Parathyroid adenoma (tissue), 2 donors: ENCODE results near the gene PACRGL.
A peak's percentile ranks its signal among the peaks of the same experiment; 100 is the strongest.

Experiments used
- H2AFZ ChIP-seq: fragments of 300-600 bp; sonication (generic); one replicate; pipeline ENCODE4 v1.7.0; 2017; ENCODE audit warnings: antibody characterized with exemption, mild to moderate bottlenecking
- H3K27ac ChIP-seq: fragments of 300-600 bp; sonication (generic); one replicate; pipeline ENCODE4 v1.7.0; 2017
- H3K27me3 ChIP-seq: fragments of 300-600 bp; sonication (generic); one replicate; pipeline ENCODE4 v1.7.0; 2017; ENCODE audit warnings: low read length; ENCODE audit not compliant: control insufficient read depth, insufficient read depth
- H3K36me3 ChIP-seq: fragments of 300-600 bp; sonication (generic); one replicate; pipeline ENCODE4 v1.7.0; 2017; ENCODE audit warnings: low read length; ENCODE audit not compliant: control insufficient read depth, insufficient read depth
- H3K4me1 ChIP-seq: fragments of 300-600 bp; sonication (generic); one replicate; pipeline ENCODE4 v1.7.0; 2017; ENCODE audit warnings: control low read depth
- H3K4me2 ChIP-seq: fragments of 300-600 bp; sonication (generic); one replicate; pipeline ENCODE4 v1.7.0; 2017; ENCODE audit warnings: low read length
- H3K4me3 ChIP-seq: fragments of 300-600 bp; sonication (generic); one replicate; pipeline ENCODE4 v1.7.0; 2017; ENCODE audit warnings: low read depth, low read length
- H3K79me2 ChIP-seq: fragments of 300-600 bp; sonication (generic); one replicate; pipeline ENCODE4 v1.7.0; 2017; ENCODE audit warnings: control low read depth
- H3K9ac ChIP-seq: fragments of 300-600 bp; sonication (generic); one replicate; pipeline ENCODE4 v1.7.0; 2017; ENCODE audit warnings: mild to moderate bottlenecking
- H3K9me3 ChIP-seq: fragments of 300-600 bp; sonication (generic); one replicate; pipeline ENCODE4 v1.7.0; 2017; ENCODE audit warnings: low read length; ENCODE audit not compliant: control insufficient read depth
- TF ChIP-seq, protein P1 (sequence below): fragments of 300-600 bp; sonication (generic); IDR thresholded peaks from one replicate; pipeline ENCODE4 v1.7.0; 2017; ENCODE audit warnings: antibody characterized with exemption, mild to moderate bottlenecking
- donor health status: primary hyperparathyroidism.

Gene PACRGL

DNA sequence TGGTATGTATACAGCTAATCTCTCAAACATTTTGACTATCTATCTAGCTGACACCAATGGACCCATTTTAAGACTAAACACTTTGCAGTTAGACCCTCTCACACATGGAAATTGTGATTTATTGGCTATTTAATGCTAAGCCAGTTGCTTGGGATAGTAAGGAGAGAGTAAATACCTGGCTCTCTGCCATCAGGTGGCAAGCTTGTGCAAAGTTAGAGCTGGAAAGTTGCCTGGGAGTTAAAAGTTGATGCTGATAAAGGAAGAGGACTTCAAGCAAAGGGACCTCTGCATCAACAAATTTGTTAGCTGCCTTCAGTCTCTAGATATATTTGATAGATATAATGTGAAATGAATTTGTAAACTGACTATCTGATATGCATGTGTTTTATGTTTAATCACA lies 61.1 kb downstream of the PACRGL start:
- TF ChIP-seq, protein P1, sequence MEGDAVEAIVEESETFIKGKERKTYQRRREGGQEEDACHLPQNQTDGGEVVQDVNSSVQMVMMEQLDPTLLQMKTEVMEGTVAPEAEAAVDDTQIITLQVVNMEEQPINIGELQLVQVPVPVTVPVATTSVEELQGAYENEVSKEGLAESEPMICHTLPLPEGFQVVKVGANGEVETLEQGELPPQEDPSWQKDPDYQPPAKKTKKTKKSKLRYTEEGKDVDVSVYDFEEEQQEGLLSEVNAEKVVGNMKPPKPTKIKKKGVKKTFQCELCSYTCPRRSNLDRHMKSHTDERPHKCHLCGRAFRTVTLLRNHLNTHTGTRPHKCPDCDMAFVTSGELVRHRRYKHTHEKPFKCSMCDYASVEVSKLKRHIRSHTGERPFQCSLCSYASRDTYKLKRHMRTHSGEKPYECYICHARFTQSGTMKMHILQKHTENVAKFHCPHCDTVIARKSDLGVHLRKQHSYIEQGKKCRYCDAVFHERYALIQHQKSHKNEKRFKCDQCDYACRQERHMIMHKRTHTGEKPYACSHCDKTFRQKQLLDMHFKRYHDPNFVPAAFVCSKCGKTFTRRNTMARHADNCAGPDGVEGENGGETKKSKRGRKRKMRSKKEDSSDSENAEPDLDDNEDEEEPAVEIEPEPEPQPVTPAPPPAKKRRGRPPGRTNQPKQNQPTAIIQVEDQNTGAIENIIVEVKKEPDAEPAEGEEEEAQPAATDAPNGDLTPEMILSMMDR = no peak
- Histone ChIP-seq H3K4me3 (no peak overlapping the region), H3K27ac (no peak overlapping the region), H3K4me1 (no peaks in the 10 kb centered on the region), H3K36me3 (no peaks in the 10 kb centered on the region), H3K27me3 (no peaks in the 10 kb centered on the region), H3K79me2 (no peaks in the 10 kb centered on the region), H3K9ac (no peak overlapping the region), H3K9me3 (no peaks in the 10 kb centered on the region), H3K4me2 (no peak overlapping the region), H2AFZ (no peak overlapping the region)

DNA sequence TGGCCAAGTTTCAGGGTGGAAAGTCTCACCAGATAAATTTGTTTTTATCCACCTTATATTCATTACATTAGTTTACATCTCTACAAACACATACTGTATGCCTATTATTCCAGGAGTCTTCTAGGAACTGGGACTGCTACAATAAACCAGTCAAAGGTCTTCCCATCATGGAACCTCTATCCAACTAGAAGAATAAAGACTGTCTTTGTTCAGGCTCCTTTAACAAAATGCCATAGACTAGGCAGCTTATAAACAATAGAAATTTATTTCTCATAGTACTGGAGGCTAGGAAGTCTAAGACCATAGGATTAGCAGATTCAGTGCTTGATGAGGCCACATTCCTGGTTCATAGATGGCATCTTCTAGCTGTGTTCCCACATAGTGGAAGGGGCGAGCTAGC lies 61.6 kb downstream of the PACRGL start:
- Histone ChIP-seq H3K27me3 (no peaks in the 10 kb centered on the region), H3K4me3 (no peak overlapping the region), H3K4me2 (no peak overlapping the region), H3K9ac (no peak overlapping the region), H3K9me3 (no peaks in the 10 kb centered on the region), H3K79me2 (no peaks in the 10 kb centered on the region), H3K4me1 (no peaks in the 10 kb centered on the region), H3K27ac (no peak overlapping the region), H3K36me3 (no peaks in the 10 kb centered on the region), H2AFZ (no peak overlapping the region)
- TF ChIP-seq, protein P1 = no peak

DNA sequence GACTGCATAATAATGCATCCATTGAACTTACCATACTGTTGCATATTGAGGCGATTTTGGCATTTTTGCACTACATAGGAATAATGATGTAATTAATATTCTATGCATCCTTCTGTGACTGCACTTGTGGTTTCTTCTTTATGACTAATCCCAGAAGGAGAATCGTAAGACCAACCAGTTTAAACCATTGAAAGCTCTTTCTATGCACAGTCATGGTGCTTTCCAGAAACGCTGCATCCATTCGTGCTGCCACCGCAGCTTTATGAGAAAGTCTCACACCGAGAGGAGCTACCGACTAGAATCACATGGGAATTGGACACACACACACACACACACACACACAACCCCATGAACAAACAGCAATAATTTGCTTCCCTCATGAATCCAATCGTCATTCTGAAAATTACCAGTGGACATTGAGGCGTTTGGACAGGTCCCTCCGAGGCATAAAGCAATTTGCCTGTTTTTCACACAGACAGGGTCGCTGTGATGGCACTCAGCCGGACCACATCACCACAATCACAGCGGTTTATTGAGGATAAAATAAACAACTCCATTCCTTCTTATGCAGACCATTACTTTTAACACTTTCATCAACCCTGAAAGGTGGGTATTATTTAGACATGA lies 64.2 kb downstream of the PACRGL start:
- Histone ChIP-seq H3K36me3 (no peaks in the 10 kb centered on the region), H3K4me3 (no peak overlapping the region), H3K27ac (no peak overlapping the region), H3K27me3 (no peaks in the 10 kb centered on the region), H3K4me2 (no peak overlapping the region), H3K79me2 (no peaks in the 10 kb centered on the region), H3K9me3 (no peaks in the 10 kb centered on the region), H2AFZ (no peak overlapping the region), H3K9ac (no peak overlapping the region), H3K4me1 (no peaks in the 10 kb centered on the region)
- TF ChIP-seq, protein P1 = no peak

DNA sequence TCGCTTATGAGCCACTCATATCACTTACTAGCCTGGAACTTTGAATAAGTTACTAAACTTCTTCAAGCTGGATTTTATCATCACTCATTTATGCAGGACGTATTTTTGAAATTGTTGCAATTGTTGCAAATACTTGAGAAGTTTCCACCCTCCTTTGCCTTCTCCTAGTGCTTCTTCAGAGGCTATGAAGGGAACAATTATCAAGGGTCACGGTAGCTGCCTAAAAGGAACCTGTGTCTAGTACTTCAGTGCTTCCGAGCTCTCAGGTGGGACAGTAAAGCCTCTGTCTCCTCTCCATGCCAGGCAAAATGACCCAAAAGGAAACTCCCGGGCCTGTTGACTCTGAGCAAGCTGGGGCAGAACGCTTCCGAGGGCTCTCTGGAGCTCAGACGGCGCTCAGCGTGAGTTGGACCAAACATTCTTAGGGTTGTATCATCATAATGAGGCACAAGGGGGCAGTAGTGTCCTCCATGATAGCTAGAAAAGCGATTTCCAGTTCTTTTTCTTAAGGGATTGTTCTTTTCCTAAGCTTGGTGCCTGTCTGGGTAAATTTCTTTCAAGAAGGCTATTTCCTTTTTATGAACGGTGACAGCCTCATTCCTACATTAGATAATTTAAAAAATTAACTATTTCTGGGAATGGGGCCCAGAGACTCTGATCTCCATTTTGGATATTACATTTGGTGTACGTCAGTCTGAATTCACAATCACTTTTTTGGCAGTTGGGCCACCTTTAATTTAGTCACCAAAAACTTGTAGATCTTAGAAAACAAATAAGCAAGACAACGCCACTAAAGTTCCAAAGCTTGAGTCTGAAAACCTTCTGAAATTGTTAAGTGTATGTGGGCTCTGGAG lies 73.1 kb downstream of the PACRGL start:
- H3K79me2 ChIP-seq = no peaks in the 10 kb centered on the region
- H3K4me2 ChIP-seq = no peak overlapping the region
- no peaks in the 10 kb centered on the region for H3K27me3 ChIP-seq
- peak overlapping the region; percentile 38 for H2AFZ ChIP-seq
- H3K4me1 ChIP-seq = no peaks in the 10 kb centered on the region
- H3K27ac ChIP-seq = no peak overlapping the region
- H3K4me3 ChIP-seq = no peak overlapping the region
- H3K9ac ChIP-seq = no peak overlapping the region
- TF ChIP-seq, protein P1 = peak; percentile 22
- H3K36me3 ChIP-seq = no peaks in the 10 kb centered on the region
- H3K9me3 ChIP-seq = no peaks in the 10 kb centered on the region
